Nephron (organoid): ENCODE results near the gene MATN1.

ENCODE experiments used
- H3K27ac Mint-ChIP-seq, 3 experiments: 2 replicates each; pipeline ENCODE4 v1.8.0; 2020; ENCODE audit warnings: mixed read lengths in 3 of 3, mild to moderate bottlenecking in 2 of 3, moderate library complexity in 1 of 3
- H3K27me3 Mint-ChIP-seq: 2 replicates; pipeline ENCODE4 v1.8.0; 2021; ENCODE audit warnings: low read depth, mild to moderate bottlenecking, moderate library complexity, mixed read lengths
- H3K36me3 Mint-ChIP-seq: 2 replicates; pipeline ENCODE4 v1.8.0; 2020; ENCODE audit warnings: low read depth, mixed read lengths
- H3K4me1 Mint-ChIP-seq: 2 replicates; pipeline ENCODE4 v1.8.0; 2020; ENCODE audit warnings: mixed read lengths
- H3K4me3 Mint-ChIP-seq, 3 experiments: 2 replicates each; pipeline ENCODE4 v1.8.0; 2020; ENCODE audit warnings: mild to moderate bottlenecking in 3 of 3, mixed read lengths in 3 of 3, moderate library complexity in 2 of 3
- H3K9me3 Mint-ChIP-seq: 2 replicates; pipeline ENCODE4 v1.8.0; 2020; ENCODE audit warnings: mixed read lengths
- CTCF ChIP-seq, 3 experiments: fragments of 200-600 bp; sonication (generic); IDR thresholded peaks; one replicate each; pipeline ENCODE4 v1.5.0; 2021; ENCODE audit warnings: antibody characterized with exemption in 3 of 3; ENCODE audit not compliant: unreplicated experiment in 3 of 3

MATN1 gene

DNA sequence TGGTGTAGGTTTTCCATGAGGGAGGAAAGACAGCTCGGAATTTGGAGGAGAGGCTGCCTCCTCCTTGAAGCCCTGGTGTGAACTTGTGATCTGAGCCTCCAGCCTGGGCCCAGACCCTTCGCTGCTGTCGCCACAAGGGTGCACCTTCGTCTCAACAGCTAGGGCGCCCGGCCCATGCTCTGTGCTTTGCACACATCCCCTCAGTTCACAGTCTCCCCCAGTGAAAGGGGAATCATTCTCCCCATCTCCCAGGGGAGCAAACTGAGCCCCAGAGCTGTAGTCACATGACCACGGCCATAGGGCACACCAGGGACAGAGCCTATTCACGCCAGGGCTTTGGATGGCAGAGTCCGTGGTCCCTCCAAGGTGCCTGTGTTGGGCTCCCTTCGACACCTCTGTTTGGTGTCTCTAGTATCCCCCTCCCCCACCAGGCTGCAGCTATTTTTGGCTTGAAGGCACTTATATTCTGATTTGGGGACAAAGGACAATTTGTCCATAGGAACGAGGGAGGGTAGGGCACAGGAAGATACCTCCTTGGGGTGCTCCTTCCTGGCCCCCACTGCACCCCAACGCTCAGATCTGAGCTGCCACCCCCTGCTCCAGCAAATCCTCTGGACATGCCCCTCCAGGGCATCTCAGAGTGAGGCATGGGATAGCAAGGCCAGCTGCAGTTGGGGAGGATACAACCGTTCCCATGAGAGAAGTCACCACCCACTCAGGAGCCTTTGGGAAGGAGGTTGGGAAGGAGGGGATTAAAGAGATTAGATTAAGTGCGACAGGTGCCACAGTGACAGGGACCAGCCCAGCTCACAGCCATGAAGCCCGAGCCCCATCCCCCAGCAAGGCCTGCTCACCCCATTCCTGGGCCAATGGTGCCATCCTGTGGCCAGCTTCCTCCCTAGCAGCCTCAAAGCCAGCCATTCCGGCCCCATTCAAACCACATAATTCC is 15.7 kb downstream of the MATN1 start:
- Mint-ChIP-seq H3K4me1 (peaks cover 7% of the 10 kb centered on the region), H3K27me3 (peaks cover 19% of the 10 kb centered on the region), H3K9me3 (no peaks in the 10 kb centered on the region), H3K4me3 (no peak overlapping the region), H3K27ac (no peak overlapping the region), H3K36me3 (no peaks in the 10 kb centered on the region)
- TF ChIP-seq CTCF (IDR thresholded peaks at IDR 0.05; ENCODE audit: unreplicated experiment in 3 of 3): peak; percentile 89 to 96 (median 90)

DNA sequence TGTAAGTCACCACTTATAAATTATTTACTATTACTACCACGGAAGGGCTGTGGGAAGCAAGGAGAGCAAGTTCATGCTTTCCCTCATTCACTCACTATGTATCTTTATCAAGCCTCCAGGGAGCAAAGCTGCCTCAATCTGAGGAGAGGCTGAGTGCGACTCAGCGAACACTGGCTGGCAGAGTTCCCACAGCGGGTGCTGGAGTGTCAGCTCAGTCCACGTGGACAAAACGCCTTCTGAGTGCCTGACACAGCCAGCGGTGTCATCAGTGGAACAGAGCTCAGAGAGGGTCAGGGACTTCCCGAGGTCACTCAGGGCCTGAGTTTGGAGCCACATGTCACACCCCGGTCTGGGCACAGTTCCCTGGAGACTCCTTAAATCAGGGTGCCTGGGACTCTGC is 16.9 kb downstream of the MATN1 start:
- Mint-ChIP-seq H3K27ac (no peak overlapping the region), H3K4me3 (no peak overlapping the region), H3K27me3 (peaks cover 16% of the 10 kb centered on the region), H3K9me3 (no peaks in the 10 kb centered on the region), H3K36me3 (no peaks in the 10 kb centered on the region), H3K4me1 (peaks cover 7% of the 10 kb centered on the region)
- TF ChIP-seq CTCF (IDR thresholded peaks at IDR 0.05; ENCODE audit: unreplicated experiment in 3 of 3): no peak

GRCh38 chr1:30705698-30706097 is 17.7 kb downstream of the MATN1 start:
- H3K4me3 Mint-ChIP-seq: no peak overlapping the region
- H3K4me1 Mint-ChIP-seq: peaks cover 7% of the 10 kb centered on the region
- H3K36me3 Mint-ChIP-seq: no peaks in the 10 kb centered on the region
- no peaks in the 10 kb centered on the region for H3K9me3 Mint-ChIP-seq
- no peak for TF ChIP-seq CTCF (IDR thresholded peaks at IDR 0.05; ENCODE audit: unreplicated experiment in 3 of 3)
- H3K27ac Mint-ChIP-seq: peak overlapping the region in 1 of 3 experiments; percentile 37
- H3K27me3 Mint-ChIP-seq: peaks cover 16% of the 10 kb centered on the region

DNA sequence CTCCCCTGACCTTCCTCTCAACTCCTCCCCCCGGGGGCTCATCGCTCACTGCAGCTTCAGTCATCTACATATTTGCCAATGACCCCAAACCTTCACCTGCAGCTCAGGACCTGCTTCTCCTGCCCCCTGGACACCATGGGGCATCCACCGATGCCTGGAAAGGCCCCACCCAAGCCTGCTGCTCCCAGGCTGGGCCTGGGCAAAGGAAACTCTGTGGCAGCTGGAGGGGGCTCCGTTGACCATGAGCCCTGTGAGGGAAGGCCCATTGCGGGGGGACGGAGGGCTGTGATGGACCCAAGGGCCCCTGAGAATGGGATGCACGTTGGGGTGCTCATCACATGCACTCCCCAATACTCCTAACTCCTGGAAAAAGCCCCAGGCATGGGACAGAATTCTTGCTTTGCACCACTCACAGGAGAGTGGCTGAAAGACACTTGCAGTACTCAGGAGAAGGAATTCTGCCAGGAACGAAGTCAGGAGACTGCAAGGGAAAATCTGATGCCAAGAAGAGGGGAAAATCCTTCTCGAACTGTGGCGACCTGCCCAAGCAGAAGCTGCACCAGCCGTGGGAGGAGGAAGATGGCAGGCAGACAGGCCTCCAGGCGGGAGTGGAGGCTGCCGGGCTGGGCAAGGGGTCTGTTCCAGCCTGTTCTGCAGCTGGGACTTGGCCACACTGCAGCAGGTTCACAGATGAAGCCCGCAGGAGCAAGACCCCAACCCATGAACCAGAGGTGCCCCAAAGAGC is 18.4 kb downstream of the MATN1 start:
- TF ChIP-seq CTCF (IDR thresholded peaks at IDR 0.05; ENCODE audit: unreplicated experiment in 3 of 3): no peak
- H3K9me3 Mint-ChIP-seq: no peaks in the 10 kb centered on the region
- peaks cover 7% of the 10 kb centered on the region for H3K4me1 Mint-ChIP-seq
- H3K27ac Mint-ChIP-seq: no peak overlapping the region
- peaks cover 15% of the 10 kb centered on the region for H3K27me3 Mint-ChIP-seq
- H3K36me3 Mint-ChIP-seq: no peaks in the 10 kb centered on the region
- H3K4me3 Mint-ChIP-seq: no peak overlapping the region

DNA sequence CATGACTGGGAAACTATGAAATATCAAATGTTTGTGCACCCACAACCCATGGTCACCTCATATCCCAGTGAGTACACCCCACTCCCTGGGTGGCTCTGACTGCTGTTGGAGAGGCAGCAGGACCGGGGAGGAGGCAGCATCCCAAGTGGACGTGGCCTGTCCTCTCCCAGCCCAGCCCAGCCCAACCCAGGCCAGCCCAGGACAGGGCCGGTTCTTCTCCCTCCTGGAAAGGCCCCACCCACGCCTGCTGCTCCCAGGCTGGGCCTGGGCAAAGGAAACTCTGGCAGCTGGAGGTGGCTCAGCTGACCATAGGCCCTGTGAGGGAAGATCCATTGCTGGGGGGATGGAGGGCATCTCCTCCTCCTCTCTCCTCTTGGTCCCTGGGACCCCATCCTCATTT is 19.1 kb downstream of the MATN1 start:
- H3K27ac Mint-ChIP-seq: no peak overlapping the region
- no peaks in the 10 kb centered on the region for H3K9me3 Mint-ChIP-seq
- TF ChIP-seq CTCF (IDR thresholded peaks at IDR 0.05; ENCODE audit: unreplicated experiment in 3 of 3): no peak
- peaks cover 9% of the 10 kb centered on the region for H3K27me3 Mint-ChIP-seq
- no peak overlapping the region for H3K4me3 Mint-ChIP-seq
- peaks cover 7% of the 10 kb centered on the region for H3K4me1 Mint-ChIP-seq
- H3K36me3 Mint-ChIP-seq: no peaks in the 10 kb centered on the region
